ENCODE results near the gene LAMA5.

Gene LAMA5

DNA sequence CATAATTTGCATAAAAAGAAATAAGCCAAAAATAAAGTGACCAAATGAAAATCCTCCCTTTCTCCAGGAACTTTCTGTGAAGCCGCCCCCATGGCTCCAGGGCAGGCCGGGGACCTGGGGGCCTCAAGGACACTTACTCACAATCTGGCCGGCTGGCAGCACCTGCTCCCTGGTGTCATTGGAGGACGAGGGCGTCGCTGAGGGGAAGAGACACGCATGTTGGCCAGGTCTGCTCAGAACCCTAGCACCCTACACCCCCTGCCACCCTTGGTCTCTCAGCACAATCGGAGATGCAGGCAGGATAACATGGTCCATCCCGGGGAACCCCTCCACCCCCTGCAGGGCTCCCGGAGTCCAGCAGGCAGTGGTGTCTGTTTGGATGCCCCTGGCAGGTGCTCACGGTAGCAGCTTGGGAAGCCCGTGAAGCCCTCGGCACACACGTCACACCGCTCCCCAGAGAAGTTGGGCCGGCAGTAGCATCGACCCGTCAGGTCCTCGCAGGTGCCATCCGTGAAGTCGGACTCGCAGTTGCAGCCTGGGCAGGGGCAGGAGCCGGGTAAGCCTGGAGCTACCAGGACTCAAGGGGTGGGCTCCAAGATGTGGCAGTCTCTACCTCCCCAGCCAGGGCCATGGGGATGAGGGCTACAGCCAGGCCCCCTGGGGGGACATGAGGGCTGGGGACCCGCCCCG is 21.3 kb downstream of the LAMA5 start:
- no peak for DNase-seq

DNA sequence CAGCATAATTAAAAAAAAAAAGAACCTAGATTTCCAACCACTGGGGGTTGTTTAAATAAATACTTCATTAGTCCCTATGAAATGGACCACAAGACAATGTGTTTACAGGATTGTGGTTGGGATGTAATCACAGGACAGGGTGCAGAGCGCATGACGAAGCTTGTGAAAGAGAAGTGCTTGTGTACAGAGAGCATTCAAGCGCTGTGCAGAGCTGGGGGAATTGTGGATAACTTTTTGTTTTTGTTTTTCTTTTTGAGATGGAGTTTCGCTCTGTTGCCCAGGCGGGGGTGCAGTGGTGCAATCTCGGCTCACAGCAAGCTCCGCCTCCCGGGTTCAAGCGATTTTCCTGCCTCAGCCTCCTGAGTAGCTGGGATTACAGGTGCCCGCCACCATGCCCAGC is 22.3 kb downstream of the LAMA5 start:
- no peak for DNase-seq

DNA sequence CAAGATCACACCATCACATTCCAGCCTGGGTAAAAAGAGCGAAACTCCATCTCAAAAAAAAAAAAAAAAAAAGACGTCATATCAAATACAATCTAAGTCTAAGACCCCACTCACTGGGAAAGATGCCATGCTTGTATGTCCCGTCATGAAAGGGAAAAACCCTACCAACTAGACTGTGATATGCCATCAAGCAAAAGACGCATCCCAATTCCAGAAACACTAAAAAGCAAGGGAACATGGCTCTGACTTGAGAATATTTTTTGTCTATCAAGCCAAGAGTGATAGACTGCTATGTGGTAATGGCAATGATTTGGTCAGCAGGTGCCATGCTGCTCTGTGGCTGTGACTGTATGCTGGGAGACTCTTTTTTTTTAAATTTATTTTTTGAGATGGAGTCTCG is 23.0 kb downstream of the LAMA5 start:
- DNase-seq = no peak

DNA sequence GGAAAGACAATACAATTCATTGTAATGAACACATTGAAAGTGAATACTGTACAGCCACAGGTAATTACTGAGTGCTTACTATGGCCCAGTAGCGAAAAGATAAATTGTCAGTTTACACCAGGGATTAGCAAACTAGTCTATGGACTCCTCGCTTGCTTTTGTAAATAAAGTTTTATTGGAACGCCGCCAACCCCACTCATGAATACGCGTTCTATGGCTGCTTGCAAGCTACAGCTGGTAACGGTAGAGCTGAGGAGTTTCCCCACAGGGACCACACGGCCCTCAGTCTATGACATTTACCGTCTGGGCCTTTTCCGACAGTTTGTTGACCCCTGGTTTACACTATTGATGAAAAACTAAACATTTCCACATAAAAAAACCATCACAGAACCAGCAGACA is 24.2 kb downstream of the LAMA5 start:
- no peak for DNase-seq

DNA sequence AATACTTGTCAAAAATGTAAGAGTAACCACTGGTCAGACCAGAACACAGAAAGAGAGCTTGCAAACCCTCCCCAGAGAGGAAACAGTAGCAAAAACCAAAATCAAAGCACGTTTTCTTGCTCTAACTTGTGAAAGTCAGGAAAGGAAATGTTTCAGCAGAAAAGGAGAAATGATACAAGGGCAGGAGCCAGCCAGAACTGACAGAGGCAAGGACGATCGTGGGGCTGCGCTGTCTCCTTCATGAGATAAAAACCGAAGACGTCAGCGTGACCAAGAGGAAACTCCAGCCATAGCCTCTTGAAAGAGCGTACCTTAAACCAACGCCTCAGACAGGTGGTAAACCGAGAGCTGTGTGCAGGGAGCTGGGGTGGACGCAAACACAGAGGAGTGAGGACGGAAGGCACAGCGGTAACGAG is 27.5 kb downstream of the LAMA5 start:
- no peak for DNase-seq

DNA sequence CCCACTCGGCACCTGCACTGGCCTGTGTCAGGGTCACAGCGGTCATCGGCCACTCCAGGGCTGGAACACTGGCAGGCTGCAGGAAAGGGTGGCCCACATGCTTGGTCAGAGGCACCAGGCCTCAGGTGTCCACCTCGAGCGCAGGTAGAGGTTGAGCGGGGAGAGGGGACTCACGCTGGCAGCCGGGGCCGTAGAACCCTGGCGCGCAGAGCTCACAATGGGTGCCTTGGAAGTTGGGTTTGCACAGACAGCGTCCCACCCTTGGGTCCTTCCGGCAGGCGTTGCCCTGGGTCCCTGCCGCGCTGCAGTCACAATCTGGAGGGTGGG is 28.9 kb downstream of the LAMA5 start:
- DNase-seq = no peak

DNA sequence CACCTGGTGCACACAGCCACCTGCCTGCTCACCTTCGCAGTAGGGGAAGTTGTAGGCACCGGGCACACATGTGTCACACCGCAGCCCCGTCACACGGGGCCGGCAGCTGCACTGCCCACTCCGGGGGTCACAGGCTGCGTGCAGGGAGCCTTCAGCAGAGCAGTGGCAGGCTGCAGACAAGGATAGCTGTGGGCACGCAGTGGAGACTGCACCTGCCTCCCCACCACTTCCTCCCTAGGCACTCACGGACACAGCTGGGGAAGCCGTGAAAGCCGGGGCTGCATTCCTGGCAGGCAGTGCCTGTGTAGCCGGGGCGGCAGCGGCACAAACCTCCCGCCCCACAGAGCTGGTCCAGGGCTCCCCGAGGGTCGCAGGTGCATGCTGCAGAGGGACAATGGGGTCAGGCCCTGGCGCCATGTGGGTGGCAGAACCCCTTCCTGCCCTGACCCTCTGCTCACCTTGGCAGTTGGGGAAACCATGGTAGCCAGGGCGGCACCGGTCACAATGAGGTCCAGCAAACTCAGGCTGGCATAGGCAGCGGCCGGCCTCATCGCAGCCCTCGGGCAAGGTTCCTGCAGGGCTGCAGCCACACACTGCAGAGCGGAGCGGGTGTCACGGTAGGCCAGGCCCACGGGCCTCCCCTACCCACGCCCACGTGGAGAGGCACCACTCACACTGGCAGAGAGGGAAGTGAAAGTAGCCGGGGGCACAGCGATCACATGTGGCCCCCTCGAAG is 29.4 kb downstream of the LAMA5 start:
- DNase-seq = no peak

DNA sequence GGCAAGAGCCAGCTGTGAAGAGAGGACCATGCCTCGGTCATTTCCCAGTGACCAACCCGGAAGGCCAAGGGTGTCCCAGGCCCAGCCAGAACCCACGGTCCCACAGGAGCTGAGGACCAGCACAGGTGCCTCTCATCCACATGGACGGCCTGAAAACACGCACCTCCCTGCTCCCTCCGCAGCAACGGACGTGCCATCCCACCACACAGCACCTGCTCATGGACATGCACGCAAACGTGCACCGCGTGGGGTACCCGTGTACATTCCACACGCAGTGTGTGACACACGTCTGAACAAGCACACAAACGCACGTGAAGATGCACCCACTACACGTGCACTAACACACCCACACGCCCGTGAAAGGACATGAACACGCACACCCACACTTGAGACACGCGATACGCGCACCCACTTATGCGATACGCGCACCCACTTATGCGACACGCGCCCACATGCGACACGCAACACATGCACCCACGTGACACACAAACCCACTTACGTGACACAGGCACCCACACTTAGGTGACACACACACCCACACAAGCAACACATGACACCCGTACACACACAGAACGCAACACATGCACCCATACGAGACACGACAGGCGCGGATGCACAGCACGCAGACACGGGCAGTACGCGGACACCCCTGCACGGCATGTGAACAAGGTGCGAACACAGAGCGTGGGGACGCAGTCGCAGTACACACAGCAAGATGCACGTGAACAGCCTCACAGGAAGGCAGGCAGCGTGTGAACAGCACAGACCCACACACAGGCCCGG is 30.1 kb downstream of the LAMA5 start:
- DNase-seq = no peak

DNA sequence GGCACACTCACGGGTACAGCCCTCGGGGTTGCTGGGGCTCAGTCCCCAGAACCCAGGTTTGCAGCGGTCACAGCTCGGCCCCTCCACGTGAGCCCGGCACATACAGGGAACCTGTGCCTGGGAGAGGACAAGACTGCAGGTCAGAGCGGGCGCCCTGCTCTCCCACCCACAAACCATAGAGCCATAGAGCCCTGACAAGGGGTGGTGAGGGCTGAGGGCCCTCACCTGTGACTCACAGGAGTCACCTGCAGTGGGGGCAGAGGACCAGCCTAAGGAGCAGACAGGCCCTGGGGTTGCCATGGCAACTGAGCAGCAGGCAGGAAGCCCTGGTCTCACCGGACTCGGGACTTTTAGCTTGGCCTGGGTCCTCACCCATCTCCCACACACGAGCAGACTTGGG is 30.8 kb downstream of the LAMA5 start:
- DNase-seq = no peak

DNA sequence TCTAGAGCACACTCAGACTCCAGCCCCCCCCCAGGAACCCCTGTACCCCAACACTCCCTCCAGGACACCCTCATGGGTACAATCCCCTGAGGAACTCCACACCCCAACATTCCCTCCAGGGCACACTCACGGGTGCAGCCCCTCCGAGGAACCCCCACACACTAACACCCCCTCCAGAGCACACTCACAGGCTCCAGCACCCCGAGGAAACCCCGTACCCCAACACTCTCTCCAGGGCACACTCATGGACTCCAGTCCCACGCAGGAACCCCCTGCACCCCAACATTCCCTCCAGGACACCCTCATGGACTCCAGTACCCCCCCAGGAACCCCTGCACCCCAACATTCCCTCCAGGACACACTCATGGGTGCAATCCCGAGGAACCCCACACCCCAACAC is 31.6 kb downstream of the LAMA5 start:
- no peak for DNase-seq

DNA sequence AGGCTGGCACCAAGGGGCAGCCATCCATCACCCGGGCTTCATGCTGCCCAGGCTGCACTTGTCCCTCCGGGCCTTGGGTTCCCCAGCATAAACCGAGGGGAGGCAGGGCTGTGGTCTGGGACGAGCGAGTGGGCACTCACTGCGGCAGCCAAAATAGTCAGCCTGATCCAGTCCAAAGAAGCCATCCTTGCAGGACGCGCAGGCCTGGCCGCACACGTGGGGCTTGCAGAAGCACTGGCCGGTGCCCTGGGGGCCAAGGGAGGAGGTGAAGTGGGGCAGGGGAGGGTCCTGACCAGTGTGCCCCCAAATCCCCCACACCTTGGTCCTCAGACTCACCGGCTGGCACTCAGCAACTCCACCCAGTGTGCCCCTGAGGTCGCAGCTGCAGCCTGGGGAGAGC is 32.2 kb downstream of the LAMA5 start:
- no peak for DNase-seq

DNA sequence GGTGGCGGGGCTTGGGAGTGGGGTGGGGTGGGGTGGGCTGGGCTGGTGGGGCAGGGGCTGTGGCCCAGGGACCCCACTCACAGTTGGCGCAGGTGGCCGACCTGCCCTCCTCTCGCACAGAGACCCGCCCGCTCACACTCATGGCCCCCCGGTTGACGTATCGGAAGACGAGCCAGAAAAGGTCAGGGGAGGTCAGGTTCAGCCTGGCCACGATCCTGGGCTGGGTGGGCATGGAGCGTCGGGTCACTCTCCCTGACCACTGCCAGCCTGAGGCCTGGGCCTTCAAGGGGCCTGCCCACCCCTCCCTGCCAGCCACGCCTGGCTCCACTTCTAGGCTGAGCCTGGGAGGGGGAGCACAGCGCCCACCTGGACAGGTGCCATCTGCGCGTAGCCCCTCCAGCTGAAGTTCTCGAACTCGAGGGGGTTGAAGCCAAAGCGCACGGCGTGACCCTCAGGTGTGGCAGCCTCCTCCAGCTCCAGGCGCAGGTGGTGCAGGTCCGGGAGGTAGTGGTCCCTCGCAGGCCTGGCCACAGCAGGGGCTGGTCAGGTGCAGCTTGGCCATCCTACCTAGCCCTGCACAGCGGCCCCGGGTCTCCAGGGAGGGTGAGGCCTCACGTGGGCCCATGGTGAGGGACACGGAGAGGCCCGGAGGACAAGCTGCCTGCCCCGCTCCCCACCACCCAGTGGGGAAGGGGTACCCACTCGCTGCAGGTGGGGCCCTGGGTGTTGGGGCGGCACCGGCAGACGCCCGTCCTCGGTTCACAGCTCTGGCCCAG is 33.1 kb downstream of the LAMA5 start:
- no peak for DNase-seq

DNA sequence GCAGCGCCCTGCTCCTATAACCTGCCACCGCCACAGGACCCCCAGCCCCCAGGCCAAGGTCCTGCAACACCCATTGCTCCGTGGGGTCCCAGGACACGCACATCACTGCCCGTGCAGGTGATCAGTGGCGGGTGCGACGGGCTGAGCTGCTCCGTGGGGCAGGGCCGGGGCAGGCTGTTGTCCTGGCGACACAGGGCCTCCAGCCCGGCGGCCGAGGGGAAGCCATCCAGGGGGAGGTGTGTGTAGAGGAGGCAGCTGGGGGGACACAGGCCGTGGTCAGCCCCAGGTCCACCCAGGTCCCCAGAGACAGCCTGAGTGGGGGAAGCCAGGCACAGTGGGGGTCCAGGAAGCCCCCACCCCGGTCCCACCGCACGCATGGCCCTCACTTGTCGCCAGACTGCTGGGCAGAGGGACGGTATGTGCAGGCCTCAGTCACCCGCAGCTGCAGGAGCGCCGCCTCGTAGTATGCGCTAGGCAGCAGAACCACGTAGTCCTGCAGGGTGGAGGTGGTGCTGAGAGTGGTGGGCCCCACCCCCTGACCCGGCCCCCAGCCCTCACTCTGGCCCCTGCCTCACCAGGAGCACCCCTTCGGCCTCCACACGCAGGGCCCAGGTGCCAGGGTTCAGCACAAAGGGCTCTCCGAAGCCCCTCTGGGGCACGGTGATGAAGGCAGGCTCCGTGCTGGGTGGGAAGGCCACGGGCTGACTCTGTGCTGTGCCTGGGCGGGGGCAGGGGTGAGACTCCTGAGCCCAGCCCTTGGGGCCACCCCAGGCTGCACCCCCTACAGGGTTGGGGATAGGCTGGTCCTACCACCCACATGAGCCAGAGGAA is 33.9 kb downstream of the LAMA5 start:
- DNase-seq = no peak

DNA sequence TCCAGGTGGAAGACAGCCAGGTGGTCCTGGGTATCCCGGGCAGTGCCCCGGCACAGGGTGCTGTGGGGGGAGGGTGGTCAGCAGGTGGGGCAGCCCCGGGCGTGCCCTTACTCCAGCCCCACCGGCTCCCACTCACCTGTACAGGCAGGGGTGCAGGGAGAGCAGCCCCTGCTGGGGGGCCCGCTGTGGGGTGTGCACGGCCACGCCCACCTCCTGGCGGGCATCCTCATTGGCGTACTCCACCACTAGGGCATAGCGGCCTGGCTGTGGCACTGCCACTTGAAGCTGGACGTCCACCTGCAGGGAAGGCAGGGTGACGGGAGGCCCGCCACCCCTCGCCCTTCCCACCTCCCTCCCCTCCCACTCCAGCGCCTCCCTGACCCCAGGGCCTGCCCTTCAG is 34.7 kb downstream of the LAMA5 start:
- no peak for DNase-seq

DNA sequence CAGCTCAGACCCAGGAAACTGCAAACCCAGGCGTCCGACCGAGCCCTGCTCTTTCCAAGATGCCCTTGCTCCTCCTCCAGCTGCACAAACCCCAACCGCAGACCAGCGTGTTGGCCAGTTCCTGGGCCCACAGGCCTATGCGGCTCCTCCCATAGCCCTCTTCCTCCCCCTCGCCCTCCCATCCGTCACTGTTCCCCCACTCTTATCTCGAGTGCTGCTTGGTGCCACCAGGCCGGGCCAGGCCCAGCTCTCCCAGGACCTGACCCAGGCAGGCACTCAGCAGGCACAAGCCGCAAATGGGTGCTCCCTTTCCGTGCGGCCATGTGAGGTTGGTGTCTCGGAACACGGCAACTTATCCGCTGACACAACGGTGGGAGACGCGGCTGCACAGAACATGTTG is 35.8 kb downstream of the LAMA5 start:
- no peak for DNase-seq

DNA sequence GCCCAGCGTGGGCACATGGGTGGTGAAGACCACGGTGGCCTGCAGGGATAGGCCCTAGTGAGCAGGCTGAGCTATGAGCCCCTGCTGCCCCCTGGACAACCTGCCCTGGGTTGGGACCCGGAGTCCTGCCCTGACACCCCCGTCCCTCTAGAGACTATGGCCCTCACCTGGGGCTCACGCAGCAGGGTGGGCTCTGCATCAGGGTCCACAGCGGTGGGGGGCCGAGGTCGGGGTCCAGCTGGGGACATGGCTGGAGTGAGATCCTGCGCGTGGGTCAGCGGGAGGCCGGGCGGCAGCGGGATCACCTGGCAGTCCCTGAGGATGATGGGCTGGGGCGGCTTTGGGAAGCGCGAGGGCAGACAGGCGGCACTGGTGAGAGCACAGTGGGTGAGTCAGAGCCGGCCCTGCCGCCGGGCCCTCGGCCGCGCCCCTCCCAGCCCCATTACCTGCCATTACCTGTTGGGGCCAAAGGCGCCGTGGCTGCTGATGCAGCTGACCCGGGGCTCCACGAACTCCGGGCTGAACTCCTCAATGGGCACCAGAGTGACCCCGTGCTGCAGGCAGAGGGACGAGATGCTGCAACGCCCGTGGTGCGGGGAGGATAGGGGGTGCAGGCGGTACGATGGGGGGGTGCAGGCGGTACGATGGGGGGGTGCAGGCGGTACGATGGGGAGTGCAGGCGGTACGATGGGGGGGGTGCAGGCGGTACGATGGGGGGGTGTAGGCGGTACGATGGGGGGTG is 36.4 kb downstream of the LAMA5 start:
- no peak for DNase-seq

DNA sequence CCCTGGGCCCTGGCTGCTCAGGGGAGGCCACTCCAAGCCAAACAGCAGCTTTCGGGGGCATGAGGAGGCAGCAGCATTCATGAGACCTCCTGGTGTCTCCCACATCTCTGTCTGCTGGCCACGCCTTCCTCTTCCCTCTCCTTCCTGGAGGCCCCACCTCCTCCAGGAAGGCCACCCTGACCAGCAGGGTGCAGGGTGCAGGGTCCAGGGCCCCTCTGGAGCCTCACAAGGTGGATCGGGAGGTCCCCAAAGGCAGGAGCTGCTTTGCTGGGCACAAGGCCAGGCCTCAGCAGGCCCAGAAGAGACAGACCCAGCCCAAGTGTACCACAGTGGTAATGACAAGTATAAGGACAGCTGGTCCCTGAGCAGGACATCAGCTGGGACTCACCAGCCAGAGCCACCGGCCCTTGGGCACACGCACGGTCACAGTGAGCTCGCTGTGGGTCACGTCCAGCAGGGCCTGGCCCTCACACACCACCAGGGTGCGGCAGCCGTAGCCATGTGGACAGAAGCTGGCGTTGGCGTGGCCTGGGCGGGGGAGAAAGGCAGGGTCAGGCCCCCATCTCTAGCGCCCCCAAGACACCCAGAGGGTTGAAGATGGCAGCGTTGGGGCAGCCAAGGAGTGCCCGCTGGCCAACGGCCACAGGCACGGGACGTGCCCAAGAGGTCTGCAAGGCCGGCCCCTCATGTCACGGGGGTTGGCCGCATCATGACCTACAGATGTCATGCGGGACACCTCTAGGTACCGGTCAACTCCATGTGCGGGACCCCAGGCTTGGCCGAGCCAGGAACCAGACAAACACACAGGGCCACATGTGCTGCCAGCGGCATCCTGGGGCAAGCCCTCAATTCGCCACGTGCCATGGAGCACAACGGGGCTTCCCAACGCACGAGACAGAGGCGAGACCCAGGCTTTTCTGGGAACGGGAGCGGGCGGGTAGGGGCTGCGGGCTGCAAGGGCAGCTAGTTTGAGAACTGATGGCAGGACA is 37.4 kb downstream of the LAMA5 start:
- DNase-seq = no peak

DNA sequence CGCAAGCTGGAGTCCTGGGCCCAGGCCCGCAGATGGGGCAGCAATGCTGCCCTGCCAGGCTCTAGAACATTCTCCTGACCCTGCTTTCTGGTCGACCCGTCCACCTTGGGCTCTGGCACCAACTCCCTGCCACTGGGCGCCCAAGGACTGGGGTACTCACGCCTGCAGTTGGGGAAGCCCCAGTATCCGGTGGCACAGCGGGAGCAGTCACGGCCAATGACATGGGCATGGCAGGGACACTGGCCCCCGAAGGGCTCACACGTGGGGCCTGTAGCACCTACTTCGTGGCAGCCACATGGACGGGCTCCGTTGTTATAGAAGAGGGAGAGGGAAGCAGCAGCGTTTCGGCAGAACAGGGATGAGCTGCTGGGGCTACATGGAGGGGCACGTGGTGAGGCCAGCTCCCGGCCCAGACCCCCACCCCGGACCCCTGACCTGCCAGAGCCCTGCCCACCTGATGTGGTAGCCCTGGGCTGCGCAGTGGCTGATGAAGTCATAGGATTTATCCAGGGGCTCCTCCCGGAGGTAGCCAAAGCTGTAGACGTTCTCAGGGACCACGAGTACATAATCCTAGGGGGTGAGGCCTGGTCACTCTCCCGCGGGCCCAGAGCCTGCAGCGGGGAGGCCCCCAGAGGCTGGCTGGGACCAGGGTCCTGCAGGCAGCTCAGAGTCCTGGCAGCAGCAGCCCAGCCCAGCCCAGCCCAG is 38.3 kb downstream of the LAMA5 start:
- DNase-seq = no peak

DNA sequence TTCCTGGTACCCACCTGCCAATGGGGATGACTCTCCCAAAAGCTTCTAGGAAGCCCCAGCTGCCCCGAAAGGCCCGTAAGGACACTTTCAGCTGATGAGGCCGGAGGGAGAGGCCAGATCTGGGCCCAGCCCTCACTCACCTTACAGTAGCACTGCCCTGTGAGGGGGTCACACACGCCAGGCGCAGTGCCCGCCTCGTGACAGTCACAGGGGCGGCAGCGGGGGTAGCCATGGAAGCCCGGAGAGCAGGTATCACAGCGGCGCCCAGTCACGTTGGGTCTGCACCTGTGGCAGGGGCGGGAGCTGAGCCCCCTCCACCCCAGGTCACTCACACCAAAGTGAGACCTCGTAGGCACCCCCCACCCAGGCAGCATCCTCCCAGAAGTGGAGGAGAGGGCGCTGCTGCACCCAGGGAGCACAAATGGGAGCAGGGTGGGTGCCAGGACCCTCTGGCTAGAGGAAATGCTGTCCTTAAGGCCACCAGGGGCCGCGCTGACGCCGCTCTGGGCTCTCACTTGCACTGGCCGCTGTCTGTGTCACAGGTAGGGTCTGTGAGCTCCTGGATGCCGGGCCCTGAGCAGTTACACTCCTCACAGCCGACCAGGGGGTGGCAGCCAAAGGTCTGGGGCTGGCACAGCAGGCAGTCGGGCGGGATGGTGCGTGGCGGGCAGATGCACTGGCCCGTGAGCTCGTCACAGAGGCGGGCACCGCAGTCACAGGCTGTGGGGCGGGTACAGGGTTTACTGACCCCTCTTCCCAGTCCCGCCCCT is 39.2 kb downstream of the LAMA5 start:
- DNase-seq = no peak
